ENCODE measurements around the gene LIPT1.
"Not testable (repeated sequence)": the region's sequence is repeated elsewhere in the genome, so short reads cannot be mapped to it uniquely, and the experiment has no call there.

Gene LIPT1

GRCh38 chr2:99169534-99169933, 14.8 kb downstream of the LIPT1 start:
- intact Hi-C loops (cut with DNase I): no loop called here
- no peak for DNase-seq

DNA sequence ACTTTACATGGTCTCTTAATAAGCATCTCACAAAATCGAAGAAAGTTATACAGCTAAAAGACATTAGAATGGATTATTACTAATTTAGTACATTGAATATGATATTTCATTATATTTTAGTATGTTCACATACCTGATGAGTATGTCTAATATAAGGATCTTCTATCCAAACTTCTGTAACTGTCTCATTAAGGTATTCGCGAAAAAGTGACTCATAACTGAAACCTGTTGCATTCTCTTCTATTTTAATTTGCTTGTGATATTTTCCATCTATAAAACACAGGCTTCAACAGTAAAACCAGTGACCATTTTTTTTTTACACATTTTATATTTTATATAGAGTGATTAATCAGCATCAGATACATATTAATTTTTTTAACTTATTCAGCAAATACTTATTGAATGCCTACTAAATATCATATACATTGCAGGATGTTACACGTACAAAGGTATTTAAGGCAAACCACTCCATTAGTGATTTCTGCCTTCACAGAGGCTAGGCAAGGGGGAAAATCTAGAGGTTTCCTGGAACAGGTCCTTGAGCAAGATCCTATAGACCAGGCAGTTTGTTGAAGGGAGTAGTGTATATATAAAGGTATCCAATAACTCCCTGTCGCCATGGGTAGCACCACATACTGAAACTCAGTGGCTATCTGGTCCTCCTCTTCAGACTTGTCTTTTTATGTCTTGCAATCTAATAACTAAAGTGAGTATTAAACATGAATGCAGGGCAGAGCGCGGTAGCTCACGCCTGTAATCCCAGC, 16.8 kb downstream of the LIPT1 start:
- DNase-seq: no peak
- intact Hi-C loops (cut with DNase I): no loop called here

DNA sequence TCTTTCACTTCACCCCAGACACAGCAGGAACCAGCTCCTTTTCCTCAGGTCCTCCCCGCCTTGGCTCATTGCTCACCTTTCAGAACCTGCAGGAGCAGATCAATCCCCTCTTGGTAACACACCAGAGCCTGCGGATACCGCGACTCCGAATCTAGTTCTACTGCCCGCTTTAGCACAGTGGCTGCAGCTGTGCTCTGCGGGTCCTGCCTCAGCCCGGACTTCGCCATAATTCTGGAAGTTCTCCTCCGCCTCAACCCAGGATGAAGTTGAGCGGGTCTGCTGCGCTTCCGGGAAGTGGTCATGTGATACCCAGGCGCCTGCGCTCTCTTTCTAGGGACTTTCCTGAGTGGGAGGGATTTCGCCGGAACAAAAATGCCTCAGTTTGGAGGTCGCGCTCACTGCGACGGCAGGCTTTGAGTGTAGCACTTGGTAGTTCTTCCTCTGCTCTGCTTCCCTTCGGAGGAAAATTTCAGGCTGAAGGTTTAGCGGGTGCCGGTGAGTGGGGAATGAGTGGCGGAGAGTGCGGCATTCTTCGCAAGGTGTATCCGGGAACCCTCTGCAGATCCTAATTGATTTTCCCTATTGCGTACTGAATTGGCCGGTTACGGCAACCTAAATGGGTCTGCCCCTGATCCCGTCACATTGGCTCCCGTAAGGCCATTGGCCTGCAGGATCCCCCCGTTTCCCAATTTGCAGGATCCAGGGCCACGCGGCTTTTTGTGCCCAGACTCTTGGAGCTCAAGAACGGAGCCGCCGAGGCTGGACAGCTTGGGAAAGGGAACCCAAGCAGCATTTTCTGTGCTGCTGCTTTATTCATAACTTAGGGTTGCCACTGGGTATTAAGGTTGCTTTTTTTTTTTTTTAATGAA, 26.2 kb downstream of the LIPT1 start, which contains the start of the genes MITD1 and MRPL30:
Gene MITD1 (minus strand): TSS at position 304 of the 869 bp plus-strand sequence. CDS start 77 bp downstream, at position 227.
Gene MRPL30 (plus strand): TSS at position 430 of the 869 bp plus-strand sequence. CDS start 5,020 bp downstream, outside the sequence.
- intact Hi-C loops (cut with DNase I): loop anchor here (1.0 to 2.0 kb wide), 3 partner anchors 26 to 310 kb away; partner anchors contain the start of genes LIPT1, REV1, TSGA10 and TXNDC9
- DNase-seq: peak; percentile 91 to 99 (median 95)

GRCh38 chr2:99181624-99182000, 26.8 kb downstream of the LIPT1 start:
- intact Hi-C loops (cut with DNase I): loop anchor here (1.0 to 2.0 kb wide), 3 partner anchors 27 to 309 kb away; partner anchors contain the start of genes LIPT1, REV1, TSGA10 and TXNDC9
- no peak for DNase-seq

GRCh38 chr2:99183025-99183424, 28.3 kb downstream of the LIPT1 start:
- no peak for DNase-seq
- intact Hi-C loops (cut with DNase I): no loop called here

DNA sequence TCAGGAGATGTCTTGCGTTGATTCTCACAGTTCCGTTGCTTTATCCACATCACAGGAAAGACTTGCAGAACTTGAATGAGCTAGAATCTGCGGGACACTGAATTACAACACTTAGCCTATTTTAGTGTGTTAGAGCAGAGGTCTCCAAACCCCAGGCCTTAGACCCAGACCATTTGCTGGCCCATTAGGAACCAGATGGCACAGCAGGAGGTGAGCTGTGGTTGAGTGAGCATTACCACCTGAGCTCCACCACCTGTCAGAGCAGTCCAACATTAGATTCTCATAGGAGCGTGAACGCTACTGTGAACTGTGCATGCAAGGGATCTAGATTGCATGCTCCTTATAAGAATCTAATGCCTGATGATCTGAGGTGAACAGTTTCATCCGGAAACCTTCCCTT, 30.0 kb downstream of the LIPT1 start:
- intact Hi-C loops (cut with DNase I): no loop called here

GRCh38 chr2:99187011-99187410, 32.2 kb downstream of the LIPT1 start:
- intact Hi-C loops (cut with DNase I): no loop called here
- DNase-seq: no peak

More for the DNA sequence above, 30.0 kb downstream of the LIPT1 start:
- DNase-seq: no peak

- no peak for DNase-seq
These were observed 33.6 kb downstream of the LIPT1 start for GRCh38 chr2:99188357-99188756.

GRCh38 chr2:99190548-99190947, 35.8 kb downstream of the LIPT1 start:
- DNase-seq: no peak
- intact Hi-C loops (cut with DNase I): no loop called here

More at GRCh38 chr2:99188357-99188756, 33.6 kb downstream of the LIPT1 start:
- intact Hi-C loops (cut with DNase I): no loop called here

- intact Hi-C loops (cut with DNase I); DNase-seq: not testable (repeated sequence)
These were observed 37.6 kb downstream of the LIPT1 start for GRCh38 chr2:99192364-99192763.

- intact Hi-C loops (cut with DNase I): no loop called here
- DNase-seq: no peak
These were observed 43.5 kb downstream of the LIPT1 start for GRCh38 chr2:99198103-99198841.

- no peak for DNase-seq
- intact Hi-C loops (cut with DNase I): no loop called here
These were observed 45.5 kb downstream of the LIPT1 start for GRCh38 chr2:99200076-99200800.

DNA sequence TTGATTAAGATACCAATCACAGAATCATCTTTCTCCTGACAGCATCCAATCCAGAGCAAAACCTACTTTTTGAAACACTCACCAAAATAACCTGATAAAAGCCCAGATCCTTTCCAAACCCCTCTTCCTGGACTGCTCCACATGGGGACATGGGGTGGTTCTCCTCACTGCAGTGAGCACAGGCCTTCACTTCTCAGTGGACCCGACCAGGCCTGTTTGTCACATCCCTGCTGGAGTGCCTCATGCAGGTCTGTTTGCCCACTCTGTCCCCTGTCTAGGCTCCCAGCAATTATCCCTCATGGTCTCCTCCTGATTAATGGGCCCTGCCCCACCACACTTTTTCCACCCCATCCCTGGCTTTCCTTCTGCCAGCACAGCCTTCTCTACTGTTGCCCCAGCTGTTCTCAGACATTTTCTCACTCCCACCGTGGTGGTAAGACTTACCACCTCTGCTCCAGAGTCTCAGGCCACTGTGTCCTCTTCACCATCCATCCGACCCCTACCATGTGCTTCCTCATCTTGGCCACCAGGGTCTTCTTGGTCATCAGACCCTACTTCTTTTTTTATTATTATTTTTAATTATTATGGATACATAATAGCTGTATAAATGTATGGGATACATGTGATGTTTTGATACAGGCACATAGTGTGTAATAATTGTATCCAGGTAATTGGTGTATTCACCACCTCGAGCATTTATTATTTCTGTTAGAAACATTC, 47.4 kb downstream of the LIPT1 start:
- no peak for DNase-seq
- intact Hi-C loops (cut with DNase I): no loop called here

DNA sequence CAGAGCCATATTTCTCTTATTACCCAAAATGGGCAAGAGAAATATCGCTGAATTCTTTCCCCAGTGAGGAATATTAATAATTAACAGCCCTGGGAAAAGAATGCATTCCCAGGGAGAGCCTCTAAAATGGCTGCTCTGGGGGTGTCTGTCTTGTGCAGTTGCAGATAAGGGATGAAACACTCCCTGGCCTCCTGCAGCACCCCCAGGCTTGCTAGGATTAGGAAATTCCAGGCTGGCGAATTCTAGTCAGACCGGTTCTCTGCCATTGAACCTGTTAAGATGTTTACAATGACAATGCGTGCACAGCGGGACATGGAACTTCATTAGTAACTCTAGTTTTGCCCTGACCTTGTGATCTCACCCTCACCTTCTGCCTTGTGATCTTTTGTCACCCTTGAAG, 50.7 kb downstream of the LIPT1 start:
- intact Hi-C loops (cut with DNase I): no loop called here
- DNase-seq: no peak
